ENCODE data around the gene TNK1. TPM values are rescaled to one million over a fixed set of nuclear protein-coding genes. Genes with fewer than 3 reads are reported as not detected.
A peak's percentile ranks its signal among the peaks of the same experiment; 100 is the strongest.

Gene TNK1
- total and polyA plus RNA-seq, 2 experiments from 2014 or later, result 6.1 to 8.9 TPM

DNA sequence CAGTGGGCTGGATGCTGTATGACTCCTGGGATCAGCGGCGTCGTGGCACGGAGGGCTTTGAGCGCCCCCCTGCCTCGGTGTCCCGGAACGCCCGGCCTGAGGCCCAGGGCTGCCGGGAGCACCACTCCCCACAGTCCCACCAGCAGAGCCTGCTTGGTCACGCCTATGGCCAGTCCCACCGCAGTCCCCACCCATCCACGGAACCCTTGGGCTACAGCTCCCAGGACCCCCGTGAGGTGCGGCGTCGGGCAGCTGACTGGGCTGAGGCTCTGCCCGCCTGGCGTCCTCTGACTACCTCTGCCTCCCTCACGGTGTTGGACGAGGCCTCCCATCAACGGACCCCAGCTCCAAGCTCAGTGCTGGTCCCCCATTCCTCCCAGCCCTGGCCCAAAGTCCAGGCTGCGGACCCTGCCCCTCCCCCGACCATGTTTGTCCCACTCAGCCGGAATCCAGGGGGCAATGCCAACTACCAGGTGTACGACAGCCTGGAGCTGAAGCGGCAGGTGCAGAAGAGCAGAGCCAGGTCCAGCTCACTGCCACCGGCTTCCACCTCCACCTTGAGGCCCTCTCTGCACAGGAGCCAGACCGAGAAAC is 46.1 kb downstream of the TNK1 start:
- H3K4me3 Mint-ChIP-seq, result no peak overlapping the region
- H3K9me2 ChIP-seq (ENCODE audit: insufficient read depth), result 0 out of 2 replicates have a peak, but pooled peaks cover 10% of the 10 kb centered on the region
- no peak overlapping the region for H3K4me3 ChIP-seq
- H3K27ac Mint-ChIP-seq, result no peak overlapping the region
- H3K4me2 ChIP-seq, result no peak overlapping the region
- H3K9me3 Mint-ChIP-seq, result no peaks in the 10 kb centered on the region; the same call in 2 of the 3 replicates
- DNase-seq (ENCODE audit: low spot score), result no peak
- peaks cover 27% of the 10 kb centered on the region for H3K27me3 Mint-ChIP-seq (ENCODE audit: insufficient read depth, low read depth, poor library complexity)
- no peaks in the 10 kb centered on the region for H3K36me3 ChIP-seq (ENCODE audit: insufficient read depth)
- no peaks in the 10 kb centered on the region for H3K36me3 Mint-ChIP-seq (ENCODE audit: low read depth)
- no peak overlapping the region for H2AFZ ChIP-seq
- no peaks in the 10 kb centered on the region for H3K27me3 ChIP-seq (ENCODE audit: insufficient read depth)
- no peak overlapping the region for H3K27ac ChIP-seq (ENCODE audit: low read depth)
- no peaks in the 10 kb centered on the region for H3K4me1 ChIP-seq (ENCODE audit: insufficient read depth)
- H3K79me2 ChIP-seq (replicated peaks; ENCODE audit: insufficient read depth), result no peaks in the 10 kb centered on the region
- H4K20me1 ChIP-seq (replicated peaks; ENCODE audit: insufficient read depth), result no peaks in the 10 kb centered on the region
- no peak; the same call in 2 of the 3 replicates for ATAC-seq
- no peaks in the 10 kb centered on the region for H3F3A ChIP-seq (replicated peaks; ENCODE audit: low read depth)
- TF ChIP-seq, protein P1, sequence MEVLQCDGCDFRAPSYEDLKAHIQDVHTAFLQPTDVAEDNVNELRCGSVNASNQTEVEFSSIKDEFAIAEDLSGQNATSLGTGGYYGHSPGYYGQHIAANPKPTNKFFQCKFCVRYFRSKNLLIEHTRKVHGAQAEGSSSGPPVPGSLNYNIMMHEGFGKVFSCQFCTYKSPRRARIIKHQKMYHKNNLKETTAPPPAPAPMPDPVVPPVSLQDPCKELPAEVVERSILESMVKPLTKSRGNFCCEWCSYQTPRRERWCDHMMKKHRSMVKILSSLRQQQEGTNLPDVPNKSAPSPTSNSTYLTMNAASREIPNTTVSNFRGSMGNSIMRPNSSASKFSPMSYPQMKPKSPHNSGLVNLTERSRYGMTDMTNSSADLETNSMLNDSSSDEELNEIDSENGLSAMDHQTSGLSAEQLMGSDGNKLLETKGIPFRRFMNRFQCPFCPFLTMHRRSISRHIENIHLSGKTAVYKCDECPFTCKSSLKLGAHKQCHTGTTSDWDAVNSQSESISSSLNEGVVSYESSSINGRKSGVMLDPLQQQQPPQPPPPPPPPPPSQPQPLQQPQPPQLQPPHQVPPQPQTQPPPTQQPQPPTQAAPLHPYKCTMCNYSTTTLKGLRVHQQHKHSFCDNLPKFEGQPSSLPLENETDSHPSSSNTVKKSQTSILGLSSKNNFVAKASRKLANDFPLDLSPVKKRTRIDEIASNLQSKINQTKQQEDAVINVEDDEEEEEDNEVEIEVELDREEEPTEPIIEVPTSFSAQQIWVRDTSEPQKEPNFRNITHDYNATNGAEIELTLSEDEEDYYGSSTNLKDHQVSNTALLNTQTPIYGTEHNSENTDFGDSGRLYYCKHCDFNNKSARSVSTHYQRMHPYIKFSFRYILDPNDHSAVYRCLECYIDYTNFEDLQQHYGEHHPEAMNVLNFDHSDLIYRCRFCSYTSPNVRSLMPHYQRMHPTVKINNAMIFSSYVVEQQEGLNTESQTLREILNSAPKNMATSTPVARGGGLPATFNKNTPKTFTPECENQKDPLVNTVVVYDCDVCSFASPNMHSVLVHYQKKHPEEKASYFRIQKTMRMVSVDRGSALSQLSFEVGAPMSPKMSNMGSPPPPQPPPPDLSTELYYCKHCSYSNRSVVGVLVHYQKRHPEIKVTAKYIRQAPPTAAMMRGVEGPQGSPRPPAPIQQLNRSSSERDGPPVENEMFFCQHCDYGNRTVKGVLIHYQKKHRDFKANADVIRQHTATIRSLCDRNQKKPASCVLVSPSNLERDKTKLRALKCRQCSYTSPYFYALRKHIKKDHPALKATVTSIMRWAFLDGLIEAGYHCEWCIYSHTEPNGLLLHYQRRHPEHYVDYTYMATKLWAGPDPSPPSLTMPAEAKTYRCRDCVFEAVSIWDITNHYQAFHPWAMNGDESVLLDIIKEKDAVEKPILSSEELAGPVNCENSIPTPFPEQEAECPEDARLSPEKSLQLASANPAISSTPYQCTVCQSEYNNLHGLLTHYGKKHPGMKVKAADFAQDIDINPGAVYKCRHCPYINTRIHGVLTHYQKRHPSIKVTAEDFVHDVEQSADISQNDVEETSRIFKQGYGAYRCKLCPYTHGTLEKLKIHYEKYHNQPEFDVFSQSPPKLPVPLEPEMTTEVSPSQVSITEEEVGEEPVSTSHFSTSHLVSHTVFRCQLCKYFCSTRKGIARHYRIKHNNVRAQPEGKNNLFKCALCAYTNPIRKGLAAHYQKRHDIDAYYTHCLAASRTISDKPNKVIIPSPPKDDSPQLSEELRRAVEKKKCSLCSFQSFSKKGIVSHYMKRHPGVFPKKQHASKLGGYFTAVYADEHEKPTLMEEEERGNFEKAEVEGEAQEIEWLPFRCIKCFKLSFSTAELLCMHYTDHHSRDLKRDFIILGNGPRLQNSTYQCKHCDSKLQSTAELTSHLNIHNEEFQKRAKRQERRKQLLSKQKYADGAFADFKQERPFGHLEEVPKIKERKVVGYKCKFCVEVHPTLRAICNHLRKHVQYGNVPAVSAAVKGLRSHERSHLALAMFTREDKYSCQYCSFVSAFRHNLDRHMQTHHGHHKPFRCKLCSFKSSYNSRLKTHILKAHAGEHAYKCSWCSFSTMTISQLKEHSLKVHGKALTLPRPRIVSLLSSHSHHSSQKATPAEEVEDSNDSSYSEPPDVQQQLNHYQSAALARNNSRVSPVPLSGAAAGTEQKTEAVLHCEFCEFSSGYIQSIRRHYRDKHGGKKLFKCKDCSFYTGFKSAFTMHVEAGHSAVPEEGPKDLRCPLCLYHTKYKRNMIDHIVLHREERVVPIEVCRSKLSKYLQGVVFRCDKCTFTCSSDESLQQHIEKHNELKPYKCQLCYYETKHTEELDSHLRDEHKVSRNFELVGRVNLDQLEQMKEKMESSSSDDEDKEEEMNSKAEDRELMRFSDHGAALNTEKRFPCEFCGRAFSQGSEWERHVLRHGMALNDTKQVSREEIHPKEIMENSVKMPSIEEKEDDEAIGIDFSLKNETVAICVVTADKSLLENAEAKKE (CRISPR knock-in tag; IDR thresholded peaks at IDR 0.05), result no peak
- TF ChIP-seq, protein P2, sequence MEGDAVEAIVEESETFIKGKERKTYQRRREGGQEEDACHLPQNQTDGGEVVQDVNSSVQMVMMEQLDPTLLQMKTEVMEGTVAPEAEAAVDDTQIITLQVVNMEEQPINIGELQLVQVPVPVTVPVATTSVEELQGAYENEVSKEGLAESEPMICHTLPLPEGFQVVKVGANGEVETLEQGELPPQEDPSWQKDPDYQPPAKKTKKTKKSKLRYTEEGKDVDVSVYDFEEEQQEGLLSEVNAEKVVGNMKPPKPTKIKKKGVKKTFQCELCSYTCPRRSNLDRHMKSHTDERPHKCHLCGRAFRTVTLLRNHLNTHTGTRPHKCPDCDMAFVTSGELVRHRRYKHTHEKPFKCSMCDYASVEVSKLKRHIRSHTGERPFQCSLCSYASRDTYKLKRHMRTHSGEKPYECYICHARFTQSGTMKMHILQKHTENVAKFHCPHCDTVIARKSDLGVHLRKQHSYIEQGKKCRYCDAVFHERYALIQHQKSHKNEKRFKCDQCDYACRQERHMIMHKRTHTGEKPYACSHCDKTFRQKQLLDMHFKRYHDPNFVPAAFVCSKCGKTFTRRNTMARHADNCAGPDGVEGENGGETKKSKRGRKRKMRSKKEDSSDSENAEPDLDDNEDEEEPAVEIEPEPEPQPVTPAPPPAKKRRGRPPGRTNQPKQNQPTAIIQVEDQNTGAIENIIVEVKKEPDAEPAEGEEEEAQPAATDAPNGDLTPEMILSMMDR (conservative IDR thresholded peaks at IDR 0.05; ENCODE audit: low read depth in 2 of 2), result peak in 1 of 2 experiments; percentile 11; a peak in 1 of 4 replicates
- no peaks in the 10 kb centered on the region; the same call in 2 of the 3 replicates for H3K4me1 Mint-ChIP-seq

DNA sequence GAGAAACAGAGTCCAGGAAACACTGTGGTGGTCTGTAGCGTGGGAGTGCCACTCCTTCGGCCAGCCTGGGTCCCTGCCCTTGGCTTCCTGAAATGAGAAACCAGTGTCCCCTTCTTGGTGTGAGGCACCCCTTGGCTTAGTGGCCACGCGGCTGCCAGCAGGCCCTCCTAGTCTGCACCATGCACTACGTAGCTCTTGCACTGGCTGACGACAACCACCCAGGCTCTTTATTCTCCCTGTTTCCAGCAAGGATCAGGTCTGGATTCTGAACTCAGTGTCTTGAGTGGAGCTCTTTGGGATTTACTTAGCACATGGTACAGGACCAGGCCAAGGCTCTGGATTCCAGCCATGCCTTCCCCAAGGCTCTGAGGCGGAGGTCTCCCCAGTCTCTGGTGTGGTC is 46.7 kb downstream of the TNK1 start:
- DNase-seq (ENCODE audit: low spot score) (no peak), ATAC-seq (no peak; the same call in 2 of the 3 replicates)
- Mint-ChIP-seq H3K27ac (no peak overlapping the region), H3K9me3 (no peaks in the 10 kb centered on the region; the same call in 2 of the 3 replicates), H3K27me3 (ENCODE audit: insufficient read depth, low read depth, poor library complexity) (peaks cover 27% of the 10 kb centered on the region), H3K4me1 (no peaks in the 10 kb centered on the region; the same call in 2 of the 3 replicates), H3K4me3 (no peak overlapping the region), H3K36me3 (ENCODE audit: low read depth) (no peaks in the 10 kb centered on the region)
- no peak overlapping the region for H3K27ac ChIP-seq (ENCODE audit: low read depth)
- no peak overlapping the region for H3K4me3 ChIP-seq
- H3K4me2 ChIP-seq, result no peak overlapping the region
- no peak overlapping the region for H2AFZ ChIP-seq
- no peaks in the 10 kb centered on the region for H3F3A ChIP-seq (replicated peaks; ENCODE audit: low read depth)
- no peaks in the 10 kb centered on the region for H3K4me1 ChIP-seq (ENCODE audit: insufficient read depth)
- H3K9me2 ChIP-seq (ENCODE audit: insufficient read depth), result 0 out of 2 replicates have a peak, but pooled peaks cover 13% of the 10 kb centered on the region
- no peaks in the 10 kb centered on the region for H4K20me1 ChIP-seq (replicated peaks; ENCODE audit: insufficient read depth)
- no peaks in the 10 kb centered on the region for H3K79me2 ChIP-seq (replicated peaks; ENCODE audit: insufficient read depth)
- H3K36me3 ChIP-seq (ENCODE audit: insufficient read depth), result no peaks in the 10 kb centered on the region
- H3K27me3 ChIP-seq (ENCODE audit: insufficient read depth), result no peaks in the 10 kb centered on the region
- TF ChIP-seq, protein P1 (CRISPR knock-in tag; IDR thresholded peaks at IDR 0.05), result no peak
